ENCODE measurements around the gene UCN. TPM values are rescaled to one million over a fixed set of nuclear protein-coding genes. Genes with fewer than 3 reads are reported as not detected.
"Not testable (repeated sequence)": the region's sequence is repeated elsewhere in the genome, so short reads cannot be mapped to it uniquely, and the experiment has no call there.

The UCN gene
- total RNA-seq, 2 donors from 2014 or later: 2.9 TPM; not detected in 1

- DNase-seq (no peak), ATAC-seq (no peak)
- intact Hi-C loops (cut with DNase I): loop anchor here (10.0 kb wide), 1 partner anchor 317 kb away; no protein-coding TSS in a partner anchor
- 50 to 57% methylated on average over 11 of the region's 11 CpGs for WGBS, 2 donors
- Histone ChIP-seq H3K4me1 (no peaks in the 10 kb centered on the region), H3K4me3 (no peak overlapping the region), H3K27me3 (peaks cover 0 to 4% of the 10 kb centered on the region in 2 donors), H3K27ac (no peak overlapping the region), H3K9me3 (no peaks in the 10 kb centered on the region), H3K36me3 (replicated peaks in 1 of 2; ENCODE audit: insufficient read depth in 1 of 2, low read depth in 2 of 2) (no peaks in the 10 kb centered on the region)
- TF ChIP-seq POLR2A (IDR thresholded peaks at IDR 0.05): no peak
- TF ChIP-seq CTCF (IDR thresholded peaks at IDR 0.05): no peak
These were observed 36.5 kb downstream of the UCN start for GRCh38 chr2:27271631-27272340.

GRCh38 chr2:27270670-27271069 lies 37.6 kb downstream of the UCN start:
- Histone ChIP-seq H3K4me1 (no peaks in the 10 kb centered on the region), H3K27ac (no peak overlapping the region), H3K9me3 (no peaks in the 10 kb centered on the region), H3K36me3 (replicated peaks in 1 of 2; ENCODE audit: insufficient read depth in 1 of 2, low read depth in 2 of 2) (no peaks in the 10 kb centered on the region), H3K27me3 (peaks cover 0 to 6% of the 10 kb centered on the region in 2 donors), H3K4me3 (no peak overlapping the region)
- ATAC-seq (no peak), DNase-seq (no peak)
- intact Hi-C loops (cut with DNase I): loop anchor here (10.0 kb wide), 1 partner anchor 316 kb away; no protein-coding TSS in a partner anchor
- TF ChIP-seq CTCF (IDR thresholded peaks at IDR 0.05) (no peak), POLR2A (IDR thresholded peaks at IDR 0.05) (no peak)
- WGBS, 2 donors: 53 to 71% methylated on average over 2 of the region's 2 CpGs

GRCh38 chr2:27270131-27270530 lies 38.1 kb downstream of the UCN start:
- WGBS, 2 donors: 76 to 82% methylated on average over 3 of the region's 3 CpGs
- intact Hi-C loops (cut with DNase I): loop anchor here (10.0 kb wide), 1 partner anchor 315 kb away; no protein-coding TSS in a partner anchor

GRCh38 chr2:27268296-27268695 lies 39.9 kb downstream of the UCN start:
- peaks cover 19% of the 10 kb centered on the region for H3K4me1 ChIP-seq
- H3K27me3 ChIP-seq: peaks cover 0 to 23% of the 10 kb centered on the region in 2 donors
- H3K36me3 ChIP-seq (replicated peaks in 1 of 2; ENCODE audit: insufficient read depth in 1 of 2, low read depth in 2 of 2); ATAC-seq; H3K4me3 ChIP-seq; intact Hi-C loops (cut with DNase I); H3K27ac ChIP-seq; DNase-seq; H3K9me3 ChIP-seq: not testable (repeated sequence)
- WGBS, 2 donors: 79 to 82% methylated on average over 13 of the region's 13 CpGs

More at GRCh38 chr2:27270131-27270530, 38.1 kb downstream of the UCN start:
- DNase-seq (no peak), ATAC-seq (no peak)
- Histone ChIP-seq H3K9me3 (no peaks in the 10 kb centered on the region), H3K27ac (no peak overlapping the region), H3K27me3 (peaks cover 0 to 6% of the 10 kb centered on the region in 2 donors), H3K36me3 (replicated peaks in 1 of 2; ENCODE audit: insufficient read depth in 1 of 2, low read depth in 2 of 2) (no peaks in the 10 kb centered on the region), H3K4me1 (peaks cover under 1% of the 10 kb centered on the region), H3K4me3 (no peak overlapping the region)
- TF ChIP-seq CTCF (IDR thresholded peaks at IDR 0.05): no peak
- TF ChIP-seq POLR2A (IDR thresholded peaks at IDR 0.05): no peak

GRCh38 chr2:27265536-27265870 lies 42.7 kb downstream of the UCN start:
- TF ChIP-seq CTCF (IDR thresholded peaks at IDR 0.05) (no peak), POLR2A (IDR thresholded peaks at IDR 0.05) (no peak)
- ATAC-seq (no peak), DNase-seq (no peak)
- no peaks in the 10 kb centered on the region for H3K9me3 ChIP-seq
- peaks cover 0 to 44% of the 10 kb centered on the region in 2 donors for H3K27me3 ChIP-seq
- intact Hi-C loops (cut with DNase I): no loop called here
- H3K27ac ChIP-seq: no peak overlapping the region
- no peaks in the 10 kb centered on the region for H3K36me3 ChIP-seq (replicated peaks in 1 of 2; ENCODE audit: insufficient read depth in 1 of 2, low read depth in 2 of 2)
- H3K4me1 ChIP-seq: peaks cover 37% of the 10 kb centered on the region
- no peak overlapping the region for H3K4me3 ChIP-seq
